Stomach (tissue), 4 donors: ENCODE results near the gene MDFIC.

Source experiments
- EP300 ChIP-seq: sonication (generic); formaldehyde crosslinking; IDR thresholded peaks from one replicate; pipeline ENCODE4 v1.6.1; 2017; ENCODE audit warnings: antibody characterized with exemption
- TF ChIP-seq, protein P1 (sequence below), 7 experiments: fragments of 450-650 bp in 4 of 7; fragments of 200-600 bp in 3 of 7; sonication (generic) in 3 of 7; IDR thresholded peaks; one replicate each; pipeline ENCODE4 v1.5.1; 2016 to 2019; ENCODE audit warnings: antibody characterized with exemption in 7 of 7, control low read depth in 2 of 7, mild to moderate bottlenecking in 1 of 7

DNA sequence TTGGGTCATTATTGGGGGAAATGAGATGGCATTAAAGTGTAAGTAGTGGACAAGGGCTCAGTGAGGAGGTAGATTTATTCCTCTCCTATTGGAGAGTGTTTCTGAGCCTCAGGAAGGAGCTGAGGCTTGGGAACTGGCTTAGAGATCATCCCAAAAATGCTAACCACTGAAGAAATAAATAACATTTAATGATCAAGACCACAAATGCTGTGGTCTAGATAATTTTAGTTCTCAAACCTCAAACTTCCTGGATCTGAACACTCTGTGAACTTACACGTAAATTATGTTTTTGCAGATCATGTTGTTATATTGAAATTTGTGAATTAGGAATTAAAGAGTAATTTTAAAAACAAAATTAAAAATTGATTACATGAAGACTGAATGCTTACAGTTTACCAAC lies 27.3 kb downstream of the MDFIC start:
- no peak for TF ChIP-seq EP300
- TF ChIP-seq, protein P1, sequence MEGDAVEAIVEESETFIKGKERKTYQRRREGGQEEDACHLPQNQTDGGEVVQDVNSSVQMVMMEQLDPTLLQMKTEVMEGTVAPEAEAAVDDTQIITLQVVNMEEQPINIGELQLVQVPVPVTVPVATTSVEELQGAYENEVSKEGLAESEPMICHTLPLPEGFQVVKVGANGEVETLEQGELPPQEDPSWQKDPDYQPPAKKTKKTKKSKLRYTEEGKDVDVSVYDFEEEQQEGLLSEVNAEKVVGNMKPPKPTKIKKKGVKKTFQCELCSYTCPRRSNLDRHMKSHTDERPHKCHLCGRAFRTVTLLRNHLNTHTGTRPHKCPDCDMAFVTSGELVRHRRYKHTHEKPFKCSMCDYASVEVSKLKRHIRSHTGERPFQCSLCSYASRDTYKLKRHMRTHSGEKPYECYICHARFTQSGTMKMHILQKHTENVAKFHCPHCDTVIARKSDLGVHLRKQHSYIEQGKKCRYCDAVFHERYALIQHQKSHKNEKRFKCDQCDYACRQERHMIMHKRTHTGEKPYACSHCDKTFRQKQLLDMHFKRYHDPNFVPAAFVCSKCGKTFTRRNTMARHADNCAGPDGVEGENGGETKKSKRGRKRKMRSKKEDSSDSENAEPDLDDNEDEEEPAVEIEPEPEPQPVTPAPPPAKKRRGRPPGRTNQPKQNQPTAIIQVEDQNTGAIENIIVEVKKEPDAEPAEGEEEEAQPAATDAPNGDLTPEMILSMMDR (IDR thresholded peaks at IDR 0.05), result no peak
